ENCODE results near the gene TRAF2.
A peak's percentile ranks its signal among the peaks of the same experiment; 100 is the strongest.
"Not testable (repeated sequence)": the region's sequence is repeated elsewhere in the genome, so short reads cannot be mapped to it uniquely, and the experiment has no call there.

TRAF2 gene

GRCh38 chr9:136857581-136858412, 28.5 kb upstream of the TRAF2 start:
- DNase-seq (ENCODE audit: low read depth in 2 of 2), result no peak

GRCh38 chr9:136858452-136858843, 27.9 kb upstream of the TRAF2 start:
- no peak for DNase-seq (ENCODE audit: low read depth in 2 of 2)

GRCh38 chr9:136858844-136859757, 27.2 kb upstream of the TRAF2 start:
- DNase-seq (ENCODE audit: low read depth in 2 of 2), result no peak

- no peak for DNase-seq (ENCODE audit: low read depth in 2 of 2)
Measured at GRCh38 chr9:136860529-136860928, 25.8 kb upstream of the TRAF2 start.

DNA sequence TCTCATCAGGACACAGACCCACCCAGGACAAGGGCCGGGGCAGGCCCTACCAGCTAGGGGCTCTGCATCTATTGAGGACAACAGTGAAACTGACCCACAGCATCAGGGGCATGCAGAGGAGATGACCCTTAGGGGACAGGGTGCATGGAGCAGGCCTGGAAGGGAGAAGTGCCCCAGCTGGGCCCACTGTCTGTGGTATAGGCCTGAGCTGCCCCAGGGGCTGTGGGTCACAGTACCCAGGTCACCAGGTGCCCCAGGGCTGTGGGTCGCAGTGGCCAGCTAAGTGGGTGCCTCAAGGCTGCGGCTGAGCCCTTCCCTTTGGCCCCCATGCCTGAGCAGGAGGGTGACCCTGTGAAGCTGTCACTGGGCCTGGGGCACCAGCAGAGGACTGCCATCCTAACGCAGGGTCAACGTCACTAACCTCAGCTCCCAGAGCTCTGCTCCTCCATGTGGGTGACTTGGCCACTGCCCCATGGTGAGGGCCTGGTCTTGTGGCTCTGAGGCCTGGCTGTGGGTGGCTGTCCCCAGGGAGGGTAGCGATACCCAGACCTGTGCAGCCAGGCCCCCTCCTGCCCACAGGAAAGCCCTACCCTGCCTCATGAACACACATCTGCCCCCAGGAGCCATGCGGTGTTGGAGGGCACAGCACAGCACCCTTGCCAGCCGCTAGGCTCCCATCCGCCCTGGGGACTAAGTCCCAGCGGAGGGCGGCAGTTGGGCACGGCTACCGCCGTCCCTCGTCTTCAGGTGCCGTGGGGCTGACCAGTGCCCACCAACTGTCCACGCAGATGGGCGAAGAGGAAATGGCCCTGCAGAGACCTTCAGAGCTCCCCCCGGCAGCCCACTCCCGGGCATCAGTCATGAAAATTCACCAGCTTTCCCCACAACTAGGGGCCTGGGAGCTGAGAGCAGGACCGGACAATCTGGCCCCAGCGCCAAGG, 25.1 kb upstream of the TRAF2 start:
- no peak for DNase-seq (ENCODE audit: low read depth in 2 of 2)

- DNase-seq (ENCODE audit: low read depth in 2 of 2), result no peak
Measured at GRCh38 chr9:136861874-136862457, 24.4 kb upstream of the TRAF2 start.

DNA sequence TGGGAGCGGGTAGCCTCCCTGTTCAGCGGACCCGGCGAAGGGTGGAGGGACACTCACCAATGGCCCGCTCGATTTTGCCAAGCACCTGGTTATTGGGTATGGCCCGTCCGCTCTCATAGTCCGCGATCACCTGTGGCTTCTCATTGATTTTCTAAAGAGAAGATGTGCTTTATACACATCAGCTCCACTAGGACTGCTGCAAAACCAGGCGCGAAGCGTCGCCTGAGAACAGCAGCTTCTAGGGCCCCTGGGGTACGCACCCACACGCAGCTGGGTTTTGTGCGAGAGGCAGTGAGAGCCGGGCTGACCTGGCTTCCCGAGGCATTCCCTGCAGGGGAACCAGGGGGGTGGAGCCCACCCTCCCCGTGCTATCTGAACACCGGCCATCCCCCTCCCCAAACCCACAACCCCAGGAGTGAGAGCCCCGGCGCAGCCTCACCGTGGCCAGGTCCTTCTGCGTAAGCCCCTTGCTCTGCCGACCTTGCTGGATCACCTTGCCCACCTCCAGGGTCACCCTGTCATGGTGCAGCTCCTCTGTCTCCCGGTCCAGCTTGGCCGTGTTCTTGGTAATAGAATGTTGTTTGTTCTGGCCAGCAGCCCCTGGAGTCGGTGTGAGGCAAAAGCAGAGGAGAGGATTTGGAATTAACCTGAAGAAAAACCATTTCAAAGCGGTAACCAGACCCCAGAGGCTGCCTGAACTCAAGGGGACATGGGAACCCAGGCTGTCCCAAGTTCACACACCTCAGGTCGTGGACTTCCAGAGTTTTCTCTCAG, 23.3 kb upstream of the TRAF2 start:
- no peak for DNase-seq (ENCODE audit: low read depth in 2 of 2)

DNA sequence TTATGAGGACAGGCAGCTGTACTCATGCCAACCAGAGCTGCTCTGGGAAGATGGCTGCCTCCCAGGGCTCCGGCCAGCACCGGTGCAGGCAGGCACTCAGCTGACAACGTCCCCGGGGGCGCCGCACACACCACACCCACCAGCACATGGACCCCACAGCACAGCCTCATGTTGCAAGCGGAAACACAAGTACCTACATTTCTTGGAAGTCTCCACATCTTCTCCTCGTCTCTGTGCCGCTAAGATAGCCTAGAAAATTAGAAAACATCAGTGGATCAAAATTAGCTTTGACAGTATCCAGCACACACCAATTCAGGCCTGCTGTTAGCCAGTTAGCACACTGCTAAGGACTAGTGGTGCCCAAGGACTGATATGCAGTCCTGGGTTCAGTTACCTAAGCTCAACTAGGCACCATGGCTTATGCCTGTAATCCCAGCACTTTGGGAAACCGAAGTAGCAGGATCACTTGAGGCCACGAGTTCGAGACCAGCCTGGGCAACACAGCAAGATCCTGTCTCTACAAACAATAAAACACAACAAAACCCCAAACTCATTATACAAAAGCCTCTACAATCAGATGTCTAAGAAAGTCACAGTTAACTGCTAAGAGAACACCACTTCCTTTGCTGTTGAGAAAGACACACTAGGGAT, 22.6 kb upstream of the TRAF2 start:
- no peak for DNase-seq (ENCODE audit: low read depth in 2 of 2)

GRCh38 chr9:136865041-136865767, 21.1 kb upstream of the TRAF2 start:
- no peak for DNase-seq (ENCODE audit: low read depth in 2 of 2)

- no peak for DNase-seq (ENCODE audit: low read depth in 2 of 2)
Measured at GRCh38 chr9:136865768-136866103, 20.6 kb upstream of the TRAF2 start.

DNA sequence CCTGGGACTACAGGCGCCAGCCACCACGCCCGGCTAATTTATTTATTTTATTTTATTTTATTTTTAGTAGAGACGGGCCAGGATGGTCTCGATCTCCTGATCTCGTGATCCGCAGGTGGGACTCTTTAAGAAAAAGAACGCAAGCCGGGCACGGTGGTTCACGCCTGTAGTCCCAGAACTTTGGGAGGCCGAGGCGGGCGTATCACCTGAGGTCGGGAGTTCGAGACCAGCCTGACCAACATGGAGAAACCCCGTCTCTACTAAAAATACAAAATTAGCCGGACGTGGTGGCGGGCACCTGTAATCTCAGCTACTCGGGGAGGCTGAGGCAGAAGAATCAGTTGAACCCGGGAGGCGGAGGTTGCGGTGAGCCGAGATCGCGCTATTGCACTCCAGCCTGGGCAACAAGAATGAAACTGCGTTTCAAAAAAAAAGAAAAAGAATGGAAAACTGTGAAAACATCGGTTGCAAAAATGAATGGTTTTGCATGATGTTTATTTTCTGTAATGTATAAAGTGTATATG, 19.4 kb upstream of the TRAF2 start:
- DNase-seq (ENCODE audit: low read depth in 2 of 2), result not testable (repeated sequence)

- no peak for DNase-seq (ENCODE audit: low read depth in 2 of 2)
Measured at GRCh38 chr9:136867480-136867879, 18.8 kb upstream of the TRAF2 start.

- no peak for DNase-seq (ENCODE audit: low read depth in 2 of 2)
Measured at GRCh38 chr9:136867917-136868316, 18.4 kb upstream of the TRAF2 start.

DNA sequence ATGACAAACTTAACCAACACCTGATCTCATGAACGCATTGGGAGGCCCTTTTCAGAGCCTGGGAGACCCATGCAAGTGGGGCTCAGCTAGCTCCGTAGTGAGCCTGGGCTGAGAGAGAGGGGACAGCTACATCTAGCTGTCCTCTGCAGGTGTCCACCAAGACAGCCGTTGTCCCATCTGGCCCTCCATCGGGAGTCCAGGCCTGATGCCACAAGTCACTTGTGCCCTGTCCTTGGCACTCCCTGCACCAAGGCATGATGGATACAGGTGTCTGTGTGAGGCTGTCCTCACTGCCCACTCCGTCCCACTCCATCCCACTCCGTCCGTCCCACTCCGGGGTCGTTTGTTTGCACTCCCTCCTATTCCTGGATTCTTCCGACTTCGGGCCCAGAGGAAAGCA, 17.7 kb upstream of the TRAF2 start:
- no peak for DNase-seq (ENCODE audit: low read depth in 2 of 2)

DNA sequence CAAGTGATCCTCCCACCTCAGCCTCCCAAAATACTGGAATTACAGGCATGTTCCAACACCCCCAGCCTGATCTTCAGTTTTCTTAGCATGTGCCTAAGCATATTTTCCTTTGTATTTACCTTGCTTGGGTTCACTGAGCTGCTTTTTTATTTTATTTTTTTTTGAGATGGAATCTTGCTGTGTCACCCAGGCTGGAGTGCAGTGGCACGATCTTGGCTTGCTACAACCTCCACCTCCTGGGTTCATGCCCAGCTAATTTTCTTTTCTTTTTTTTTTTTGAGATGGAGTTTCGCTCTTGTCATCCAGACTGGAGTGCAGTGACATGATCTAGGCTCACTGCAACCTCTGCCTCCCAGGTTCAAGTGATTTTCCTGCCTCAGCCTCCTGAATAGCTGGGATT, 16.7 kb upstream of the TRAF2 start:
- not testable (repeated sequence) for DNase-seq (ENCODE audit: low read depth in 2 of 2)

DNA sequence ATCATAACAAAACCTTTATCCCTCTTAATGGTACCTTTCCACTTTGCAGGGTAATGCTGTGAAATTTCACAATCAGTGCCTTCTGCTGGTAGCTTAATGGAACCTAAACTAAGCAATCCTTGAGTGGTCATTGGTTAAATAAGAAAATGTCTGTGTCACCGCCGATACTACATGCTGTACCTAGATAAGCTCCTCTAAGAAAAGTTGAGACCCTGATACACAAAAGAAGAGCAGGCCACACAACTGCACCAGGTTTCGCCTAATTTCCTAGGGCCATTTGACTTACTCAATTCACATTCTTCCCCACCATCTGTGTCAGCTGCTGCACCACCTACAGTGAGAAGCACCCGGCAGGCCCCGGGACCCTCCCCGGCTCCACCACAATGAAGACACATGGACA, 11.2 kb upstream of the TRAF2 start:
- no peak for DNase-seq (ENCODE audit: low read depth in 2 of 2)

- no peak for DNase-seq (ENCODE audit: low read depth in 2 of 2)
Measured at GRCh38 chr9:136876476-136876875, 9.8 kb upstream of the TRAF2 start.

DNA sequence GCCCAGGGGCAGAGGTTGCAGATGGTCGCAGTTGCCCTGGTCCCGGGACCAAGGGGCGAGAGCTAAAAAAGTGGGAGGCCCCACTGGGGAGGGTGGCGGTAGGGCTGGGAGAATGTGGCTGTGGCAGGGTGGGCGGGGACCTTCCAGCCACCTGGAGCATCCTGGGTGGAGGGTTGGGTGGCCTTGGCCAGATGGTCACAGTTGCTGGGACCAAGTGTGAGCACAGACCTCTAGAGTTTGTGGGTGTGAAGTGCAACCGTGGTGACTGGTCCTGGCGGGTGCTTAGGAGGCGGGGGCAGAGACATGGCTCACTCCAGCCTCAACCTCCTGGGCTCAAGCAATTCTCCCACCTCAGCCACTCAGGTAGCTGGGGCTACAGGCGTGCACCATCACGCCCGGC, 5.7 kb upstream of the TRAF2 start:
- no peak for DNase-seq (ENCODE audit: low read depth in 2 of 2)

DNA sequence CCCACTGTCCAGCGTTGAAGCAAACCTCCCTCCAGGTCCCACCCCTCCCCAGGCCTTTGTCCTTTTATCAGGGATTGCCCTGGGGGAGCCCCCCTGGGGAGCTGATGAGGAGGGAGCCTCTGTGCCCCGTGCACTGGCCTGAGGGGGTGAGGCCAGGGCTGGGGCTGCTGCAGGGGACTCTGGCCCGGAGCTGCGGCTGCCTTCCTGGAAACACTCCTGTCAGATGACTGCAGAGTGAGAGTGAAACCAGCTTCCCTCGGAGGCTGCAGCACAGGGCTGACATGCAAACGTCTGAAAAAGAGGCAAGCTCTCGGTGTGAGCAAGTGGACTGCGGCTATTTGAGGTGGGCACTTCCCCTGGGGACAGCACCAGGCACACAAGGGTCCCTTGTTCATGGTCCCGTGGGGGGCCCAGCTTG, 4.6 kb upstream of the TRAF2 start:
- peak in 1 of 2 donors; percentile 23 for DNase-seq (ENCODE audit: low read depth in 2 of 2)

Measured in stimulated activated CD8-positive, alpha-beta memory T cell treated with anti-CD3 and anti-CD28 coated beads, Interleukin-15, amount 100 ng/mL, for 4 hours (primary cell).